ENCODE measurements around the gene SPOCK2.

The SPOCK2 gene

GRCh38 chr10:72080042-72080975, 8.0 kb downstream of the SPOCK2 start:
- DNase-seq, result no peak
- in situ Hi-C loops (cut with HindIII; ENCODE audit: low pct_ligation_motif_present, low pct_unique_long_range_greater_than_20kb, low sequenced_read_pairs), result no loop called here

GRCh38 chr10:72079356-72079755, 9.0 kb downstream of the SPOCK2 start:
- in situ Hi-C loops (cut with HindIII; ENCODE audit: low pct_ligation_motif_present, low pct_unique_long_range_greater_than_20kb, low sequenced_read_pairs), result no loop called here
- DNase-seq, result no peak

- no peak for DNase-seq
These were observed 10.9 kb downstream of the SPOCK2 start for GRCh38 chr10:72077275-72077990.

GRCh38 chr10:72076756-72077155, 11.6 kb downstream of the SPOCK2 start:
- in situ Hi-C loops (cut with HindIII; ENCODE audit: low pct_ligation_motif_present, low pct_unique_long_range_greater_than_20kb, low sequenced_read_pairs), result no loop called here
- DNase-seq, result no peak

More at GRCh38 chr10:72077275-72077990, 10.9 kb downstream of the SPOCK2 start:
- in situ Hi-C loops (cut with HindIII; ENCODE audit: low pct_ligation_motif_present, low pct_unique_long_range_greater_than_20kb, low sequenced_read_pairs), result no loop called here

GRCh38 chr10:72075376-72076115, 12.8 kb downstream of the SPOCK2 start:
- DNase-seq, result no peak
- in situ Hi-C loops (cut with HindIII; ENCODE audit: low pct_ligation_motif_present, low pct_unique_long_range_greater_than_20kb, low sequenced_read_pairs), result no loop called here

- in situ Hi-C loops (cut with HindIII; ENCODE audit: low pct_ligation_motif_present, low pct_unique_long_range_greater_than_20kb, low sequenced_read_pairs), result no loop called here
- DNase-seq, result no peak
These were observed 13.6 kb downstream of the SPOCK2 start for GRCh38 chr10:72074574-72075375.

GRCh38 chr10:72073708-72074573, 14.4 kb downstream of the SPOCK2 start:
- in situ Hi-C loops (cut with HindIII; ENCODE audit: low pct_ligation_motif_present, low pct_unique_long_range_greater_than_20kb, low sequenced_read_pairs), result no loop called here
- no peak for DNase-seq

- DNase-seq, result no peak
- in situ Hi-C loops (cut with HindIII; ENCODE audit: low pct_ligation_motif_present, low pct_unique_long_range_greater_than_20kb, low sequenced_read_pairs), result no loop called here
These were observed 15.7 kb downstream of the SPOCK2 start for GRCh38 chr10:72072639-72073038.

GRCh38 chr10:72072046-72072445, 16.3 kb downstream of the SPOCK2 start:
- DNase-seq, result no peak
- in situ Hi-C loops (cut with HindIII; ENCODE audit: low pct_ligation_motif_present, low pct_unique_long_range_greater_than_20kb, low sequenced_read_pairs), result no loop called here

GRCh38 chr10:72069751-72070526, 18.4 kb downstream of the SPOCK2 start:
- peak; percentile 24 for DNase-seq
- in situ Hi-C loops (cut with HindIII; ENCODE audit: low pct_ligation_motif_present, low pct_unique_long_range_greater_than_20kb, low sequenced_read_pairs), result no loop called here

- DNase-seq, result peak; percentile 17
- in situ Hi-C loops (cut with HindIII; ENCODE audit: low pct_ligation_motif_present, low pct_unique_long_range_greater_than_20kb, low sequenced_read_pairs), result no loop called here
These were observed 19.4 kb downstream of the SPOCK2 start for GRCh38 chr10:72068901-72069446.

GRCh38 chr10:72068126-72068765, 20.1 kb downstream of the SPOCK2 start:
- DNase-seq, result no peak
- in situ Hi-C loops (cut with HindIII; ENCODE audit: low pct_ligation_motif_present, low pct_unique_long_range_greater_than_20kb, low sequenced_read_pairs), result no loop called here

- DNase-seq, result no peak
- in situ Hi-C loops (cut with HindIII; ENCODE audit: low pct_ligation_motif_present, low pct_unique_long_range_greater_than_20kb, low sequenced_read_pairs), result no loop called here
These were observed 20.8 kb downstream of the SPOCK2 start for GRCh38 chr10:72067463-72068125.

- DNase-seq, result no peak
- in situ Hi-C loops (cut with HindIII; ENCODE audit: low pct_ligation_motif_present, low pct_unique_long_range_greater_than_20kb, low sequenced_read_pairs), result no loop called here
These were observed 21.8 kb downstream of the SPOCK2 start for GRCh38 chr10:72066318-72067284.
